HepG2 (cell line): ENCODE measurements around the gene LENEP. TPM values are rescaled to one million over a fixed set of nuclear protein-coding genes. Genes with fewer than 3 reads are reported as not detected.

Experiments
- ATF7 ChIP-seq, 2 experiments: fragments of 450-650 bp in 1 of 2; sonication (generic) in 1 of 2; formaldehyde crosslinking in 1 of 2; IDR thresholded peaks; 2 replicates each; pipeline versions ENCODE4 v1.4.0 to v1.6.1; 2016 to 2020; ENCODE audit warnings: antibody characterized with exemption in 1 of 2, mild to moderate bottlenecking in 1 of 2, missing genetic modification reagents in 1 of 2
- BRD4 ChIP-seq: sonication (generic); formaldehyde crosslinking; IDR thresholded peaks from 2 replicates; pipeline ENCODE4 v1.4.0; 2020; ENCODE audit warnings: missing genetic modification reagents
- CAMTA2 ChIP-seq: sonication (generic); formaldehyde crosslinking; IDR thresholded peaks from 2 replicates; pipeline ENCODE4 v1.4.0; 2020; ENCODE audit warnings: mild to moderate bottlenecking, missing genetic modification reagents, borderline replicate concordance
- HOXA9 ChIP-seq: sonication (generic); formaldehyde crosslinking; IDR thresholded peaks from 2 replicates; pipeline ENCODE4 v1.8.1; 2022; ENCODE audit warnings: missing genetic modification reagents, mild to moderate bottlenecking, moderate library complexity, borderline replicate concordance
- MZF1 ChIP-seq: sonication (generic); formaldehyde crosslinking; IDR thresholded peaks from 2 replicates; pipeline ENCODE4 v1.8.1; 2023; ENCODE audit warnings: mild to moderate bottlenecking, missing genetic modification reagents, borderline replicate concordance
- NKX3-1 ChIP-seq: sonication (generic); formaldehyde crosslinking; IDR thresholded peaks from 2 replicates; pipeline ENCODE4 v1.5.0; 2020; ENCODE audit warnings: missing genetic modification reagents
- PAF1 ChIP-seq: IDR thresholded peaks from 2 replicates; pipeline ENCODE4 v1.6.1; 2016; ENCODE audit warnings: missing genetic modification reagents, missing compliant biosample characterization
- PHF20 ChIP-seq: sonication (generic); formaldehyde crosslinking; IDR thresholded peaks from 2 replicates; pipeline ENCODE4 v1.5.0; 2020; ENCODE audit warnings: mild to moderate bottlenecking, missing genetic modification reagents
- RELA ChIP-seq: sonication (generic); formaldehyde crosslinking; IDR thresholded peaks from 2 replicates; pipeline ENCODE4 v1.4.0; 2020; ENCODE audit warnings: missing genetic modification reagents
- SP1 ChIP-seq, 2 experiments: fragments of 450-650 bp in 1 of 2; sonication (generic) in 1 of 2; formaldehyde crosslinking in 1 of 2; IDR thresholded peaks; 2 replicates each; pipeline versions ENCODE4 v1.4.0 to v1.6.1; 2016 to 2020; ENCODE audit warnings: missing genetic modification reagents in 1 of 2
- U2AF2 ChIP-seq: fragments of 200-400 bp; formaldehyde crosslinking; IDR thresholded peaks from 2 replicates; pipeline ENCODE4 v1.6.1; 2017; ENCODE audit warnings: low read depth, mild to moderate bottlenecking, low read length
- XRCC5 ChIP-seq: fragments of 200-400 bp; formaldehyde crosslinking; optimal IDR thresholded peaks from 2 replicates; pipeline ENCODE3; 2017; ENCODE audit warnings: mild to moderate bottlenecking, low read length
- ZFP37 ChIP-seq: sonication (generic); formaldehyde crosslinking; IDR thresholded peaks from 2 replicates; pipeline ENCODE4 v1.4.0; 2020; ENCODE audit warnings: missing genetic modification reagents, borderline replicate concordance
- ZFX ChIP-seq: sonication (generic); formaldehyde crosslinking; IDR thresholded peaks from 2 replicates; pipeline ENCODE4 v1.4.0; 2020; ENCODE audit warnings: mild to moderate bottlenecking, low read depth, missing genetic modification reagents, moderate library complexity
- ZFY ChIP-seq: sonication (generic); formaldehyde crosslinking; IDR thresholded peaks from 2 replicates; pipeline ENCODE4 v1.4.0; 2020; ENCODE audit warnings: missing genetic modification reagents
- ZNF121 ChIP-seq: sonication (generic); formaldehyde crosslinking; IDR thresholded peaks from 2 replicates; pipeline ENCODE4 v1.5.0; 2020; ENCODE audit warnings: mild to moderate bottlenecking, missing genetic modification reagents
- ZNF260 ChIP-seq: sonication (generic); formaldehyde crosslinking; IDR thresholded peaks from 2 replicates; pipeline ENCODE4 v1.4.0; 2020; ENCODE audit warnings: missing genetic modification reagents, low read depth, mild to moderate bottlenecking, borderline replicate concordance
- ZNF326 ChIP-seq: sonication (generic); formaldehyde crosslinking; IDR thresholded peaks from 2 replicates; pipeline ENCODE4 v1.4.0; 2020; ENCODE audit warnings: missing genetic modification reagents, borderline replicate concordance
- ZNF704 ChIP-seq: sonication (generic); formaldehyde crosslinking; IDR thresholded peaks from 2 replicates; pipeline ENCODE4 v1.8.1; 2023; ENCODE audit warnings: mild to moderate bottlenecking, inconsistent platforms, moderate library complexity, missing genetic modification reagents, borderline replicate concordance
- ZSCAN31 ChIP-seq: sonication (generic); formaldehyde crosslinking; IDR thresholded peaks from 2 replicates; pipeline ENCODE4 v1.5.0; 2020; ENCODE audit warnings: low read depth, mild to moderate bottlenecking, missing genetic modification reagents
- polyA plus RNA-seq, 8 experiments: library from polyadenylated mRNA; depleted of rRNA in 3 of 8; stranded (reverse) in 7 of 8; unstranded in 1 of 8; fragments of >200 nt; fragmentation: Illumina TruSeq in 4 of 8; extraction: Trizol in 4 of 8; gene quantifications; 2 replicates each; pipeline versions ENCODE4 v1.2.1 to v1.2.3, GENCODE V29; 2011 to 2016; ENCODE audit warnings: low read depth in 4 of 8, missing spikeins in 1 of 8, mixed read lengths in 1 of 8; ENCODE audit not compliant: insufficient read depth in 1 of 8
- total RNA-seq, 5 experiments: library from RNA; depleted of rRNA; stranded (reverse); fragments of >200 nt; fragmentation: Illumina TruSeq; extraction: Trizol; gene quantifications; 2 replicates each; pipeline ENCODE4 v1.2.3, GENCODE V29; 2016; ENCODE audit warnings: low read depth in 1 of 5
- TF ChIP-seq, protein P1 (sequence below): sonication (generic); formaldehyde crosslinking; IDR thresholded peaks from 2 replicates; pipeline ENCODE4 v1.5.0; 2020; ENCODE audit warnings: mild to moderate bottlenecking, missing genetic modification reagents
- TF ChIP-seq, protein P2 (sequence below): sonication (generic); formaldehyde crosslinking; IDR thresholded peaks from 2 replicates; pipeline ENCODE4 v1.4.0; 2020; ENCODE audit warnings: missing genetic modification reagents
- TF ChIP-seq, protein P3 (sequence below): sonication (generic); formaldehyde crosslinking; IDR thresholded peaks from 2 replicates; pipeline ENCODE4; 2020; ENCODE audit warnings: missing genetic modification reagents, mild to moderate bottlenecking, borderline replicate concordance

The LENEP gene
- total and polyA plus RNA-seq, 2 of the 13 experiments (the other 11 are each of a cell fraction or from before 2014, with no cell fraction given): 0.29 TPM; not detected in 1

DNA sequence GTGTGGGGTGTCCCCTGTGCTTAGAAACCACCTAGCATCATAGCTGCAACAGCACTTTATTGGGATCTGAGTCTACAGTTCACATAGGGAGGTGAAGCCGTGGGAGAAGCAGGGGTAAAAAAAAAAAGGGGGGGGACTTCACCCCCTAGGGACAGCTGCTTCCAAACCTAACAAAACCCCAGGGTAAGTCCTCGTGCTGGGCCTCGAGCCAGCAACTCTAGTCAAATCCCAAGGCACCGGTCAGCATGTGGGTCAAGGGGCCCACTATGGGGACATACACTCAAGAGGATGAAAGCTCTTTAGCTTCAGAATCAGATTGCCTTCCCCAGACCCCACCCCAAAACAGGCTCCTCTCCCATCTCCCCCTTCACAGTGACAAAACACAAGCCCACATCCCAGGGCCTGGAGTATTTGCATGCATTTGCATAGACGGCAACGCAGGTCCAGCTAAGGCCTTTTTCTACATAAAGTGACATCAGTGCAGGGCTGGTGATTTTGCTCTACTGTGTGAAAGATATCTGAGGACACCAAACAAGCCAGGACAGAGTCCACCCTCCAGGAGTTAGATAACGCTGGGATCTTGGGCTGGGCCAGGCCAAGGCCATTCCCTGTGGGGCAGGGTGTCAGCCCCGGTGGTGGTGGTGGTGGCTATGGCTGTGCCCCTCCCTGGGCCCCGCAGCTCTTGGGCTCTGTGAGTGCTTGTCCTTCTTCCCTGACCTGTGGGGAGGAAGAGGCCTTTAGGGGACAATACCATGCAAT, 48.8 kb upstream of the LENEP start (continued):
- TF ChIP-seq ZNF704 (CRISPR knock-in tag): no peak; the same call in 1 of the 2 replicates
- TF ChIP-seq RELA: no peak
- TF ChIP-seq SP1 (IDR thresholded peaks at IDR 0.05): no peak
- TF ChIP-seq SP1 (CRISPR knock-in tag; IDR thresholded peaks at IDR 0.05): no peak
- TF ChIP-seq, protein P1, sequence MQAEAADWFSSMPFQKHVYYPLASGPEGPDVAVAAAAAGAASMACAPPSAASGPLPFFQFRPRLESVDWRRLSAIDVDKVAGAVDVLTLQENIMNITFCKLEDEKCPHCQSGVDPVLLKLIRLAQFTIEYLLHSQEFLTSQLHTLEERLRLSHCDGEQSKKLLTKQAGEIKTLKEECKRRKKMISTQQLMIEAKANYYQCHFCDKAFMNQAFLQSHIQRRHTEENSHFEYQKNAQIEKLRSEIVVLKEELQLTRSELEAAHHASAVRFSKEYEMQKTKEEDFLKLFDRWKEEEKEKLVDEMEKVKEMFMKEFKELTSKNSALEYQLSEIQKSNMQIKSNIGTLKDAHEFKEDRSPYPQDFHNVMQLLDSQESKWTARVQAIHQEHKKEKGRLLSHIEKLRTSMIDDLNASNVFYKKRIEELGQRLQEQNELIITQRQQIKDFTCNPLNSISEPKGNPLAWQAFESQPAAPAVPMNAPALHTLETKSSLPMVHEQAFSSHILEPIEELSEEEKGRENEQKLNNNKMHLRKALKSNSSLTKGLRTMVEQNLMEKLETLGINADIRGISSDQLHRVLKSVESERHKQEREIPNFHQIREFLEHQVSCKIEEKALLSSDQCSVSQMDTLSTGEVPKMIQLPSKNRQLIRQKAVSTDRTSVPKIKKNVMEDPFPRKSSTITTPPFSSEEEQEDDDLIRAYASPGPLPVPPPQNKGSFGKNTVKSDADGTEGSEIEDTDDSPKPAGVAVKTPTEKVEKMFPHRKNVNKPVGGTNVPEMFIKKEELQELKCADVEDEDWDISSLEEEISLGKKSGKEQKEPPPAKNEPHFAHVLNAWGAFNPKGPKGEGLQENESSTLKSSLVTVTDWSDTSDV: no peak
- TF ChIP-seq PAF1 (CRISPR knock-in tag): no peak
- no peak for TF ChIP-seq NKX3-1 (CRISPR knock-in tag)
- TF ChIP-seq XRCC5: peak; percentile 77
- no peak for TF ChIP-seq HOXA9
- TF ChIP-seq ZNF260 (CRISPR knock-in tag): no peak
- TF ChIP-seq ATF7 (IDR thresholded peaks at IDR 0.05): peak; percentile 36; the same call in 1 of the 2 replicates
- peak; percentile 56 for TF ChIP-seq ATF7 (CRISPR knock-in tag; IDR thresholded peaks at IDR 0.05)
- TF ChIP-seq CAMTA2 (CRISPR knock-in tag): no peak
- TF ChIP-seq ZFP37 (CRISPR knock-in tag): peak; percentile 90
- no peak for TF ChIP-seq MZF1
- TF ChIP-seq PHF20 (CRISPR knock-in tag): no peak
- TF ChIP-seq ZSCAN31: no peak
- TF ChIP-seq ZFX: peak; percentile 77
- no peak for TF ChIP-seq U2AF2
- 0 out of 2 replicates have a peak, but pooled peaks have one; percentile 29 for TF ChIP-seq BRD4
- no peak for TF ChIP-seq ZNF326
- TF ChIP-seq ZFY: peak; percentile 57; the same call in 1 of the 2 replicates
- peak; percentile 97 for TF ChIP-seq ZNF121 (CRISPR knock-in tag)
- TF ChIP-seq, protein P2, sequence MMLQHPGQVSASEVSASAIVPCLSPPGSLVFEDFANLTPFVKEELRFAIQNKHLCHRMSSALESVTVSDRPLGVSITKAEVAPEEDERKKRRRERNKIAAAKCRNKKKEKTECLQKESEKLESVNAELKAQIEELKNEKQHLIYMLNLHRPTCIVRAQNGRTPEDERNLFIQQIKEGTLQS (CRISPR knock-in tag): no peak
- TF ChIP-seq, protein P3, sequence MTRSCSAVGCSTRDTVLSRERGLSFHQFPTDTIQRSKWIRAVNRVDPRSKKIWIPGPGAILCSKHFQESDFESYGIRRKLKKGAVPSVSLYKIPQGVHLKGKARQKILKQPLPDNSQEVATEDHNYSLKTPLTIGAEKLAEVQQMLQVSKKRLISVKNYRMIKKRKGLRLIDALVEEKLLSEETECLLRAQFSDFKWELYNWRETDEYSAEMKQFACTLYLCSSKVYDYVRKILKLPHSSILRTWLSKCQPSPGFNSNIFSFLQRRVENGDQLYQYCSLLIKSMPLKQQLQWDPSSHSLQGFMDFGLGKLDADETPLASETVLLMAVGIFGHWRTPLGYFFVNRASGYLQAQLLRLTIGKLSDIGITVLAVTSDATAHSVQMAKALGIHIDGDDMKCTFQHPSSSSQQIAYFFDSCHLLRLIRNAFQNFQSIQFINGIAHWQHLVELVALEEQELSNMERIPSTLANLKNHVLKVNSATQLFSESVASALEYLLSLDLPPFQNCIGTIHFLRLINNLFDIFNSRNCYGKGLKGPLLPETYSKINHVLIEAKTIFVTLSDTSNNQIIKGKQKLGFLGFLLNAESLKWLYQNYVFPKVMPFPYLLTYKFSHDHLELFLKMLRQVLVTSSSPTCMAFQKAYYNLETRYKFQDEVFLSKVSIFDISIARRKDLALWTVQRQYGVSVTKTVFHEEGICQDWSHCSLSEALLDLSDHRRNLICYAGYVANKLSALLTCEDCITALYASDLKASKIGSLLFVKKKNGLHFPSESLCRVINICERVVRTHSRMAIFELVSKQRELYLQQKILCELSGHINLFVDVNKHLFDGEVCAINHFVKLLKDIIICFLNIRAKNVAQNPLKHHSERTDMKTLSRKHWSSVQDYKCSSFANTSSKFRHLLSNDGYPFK (CRISPR knock-in tag): 0 out of 2 replicates have a peak, but pooled peaks have one; percentile 12
